ENCODE measurements around the gene PRKCZ.

PRKCZ gene

DNA sequence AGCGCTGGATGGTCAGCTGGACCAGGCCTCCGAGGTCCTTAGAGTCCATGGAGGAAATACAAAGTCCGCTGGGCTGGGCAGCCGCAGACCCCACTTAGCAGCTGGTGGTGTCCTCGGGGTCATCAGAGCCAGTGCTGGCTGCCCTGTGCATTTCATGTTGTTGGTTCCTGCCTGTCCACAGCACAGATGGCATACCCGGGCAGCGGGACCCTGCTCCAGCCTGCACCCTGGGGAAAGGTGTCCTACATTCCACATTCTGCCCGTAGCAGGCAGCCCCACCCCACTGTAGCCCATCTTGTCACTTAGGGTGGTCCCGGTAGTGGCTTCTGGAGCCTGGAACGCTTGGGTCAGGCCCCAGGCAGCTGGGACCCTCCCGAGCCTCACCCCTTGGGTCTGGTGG is 19.8 kb downstream of the PRKCZ start:
- no peak for DNase-seq

DNA sequence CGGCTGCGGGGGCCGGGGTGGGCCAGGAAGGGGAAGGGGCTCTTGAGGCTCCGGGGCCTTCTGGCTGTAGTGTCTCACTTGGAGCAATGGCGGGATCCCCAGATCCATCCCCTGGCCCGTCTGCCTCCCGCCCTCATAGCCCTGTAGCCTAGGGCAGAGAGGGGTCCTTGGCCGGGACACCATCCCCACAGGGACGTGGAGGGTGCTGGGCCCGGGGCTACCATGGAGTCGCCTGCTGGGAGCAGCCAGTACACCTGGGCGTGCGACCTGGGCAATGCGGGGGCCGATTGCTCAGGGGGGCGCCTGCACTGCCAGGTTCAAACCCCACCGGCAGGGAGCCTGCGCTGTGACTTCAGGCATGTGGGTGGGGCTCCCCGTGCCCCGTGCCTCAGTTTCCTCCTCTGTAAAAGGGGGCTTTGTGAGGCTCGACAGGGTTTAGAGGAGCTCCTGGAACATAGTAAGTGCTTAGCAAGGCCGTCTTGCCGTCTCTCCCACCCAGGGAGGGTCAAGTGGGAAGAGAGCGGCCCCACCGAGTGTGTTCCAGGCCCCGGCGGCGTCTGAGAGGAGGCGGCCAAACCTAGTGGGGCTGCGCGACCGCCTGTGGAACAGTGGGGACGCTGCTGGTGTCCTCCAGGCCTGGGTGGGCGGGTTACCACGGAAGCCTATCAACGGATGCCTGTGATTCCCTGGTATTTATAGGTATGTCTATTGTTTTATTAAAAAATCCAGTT is 20.8 kb downstream of the PRKCZ start:
- DNase-seq, result no peak

DNA sequence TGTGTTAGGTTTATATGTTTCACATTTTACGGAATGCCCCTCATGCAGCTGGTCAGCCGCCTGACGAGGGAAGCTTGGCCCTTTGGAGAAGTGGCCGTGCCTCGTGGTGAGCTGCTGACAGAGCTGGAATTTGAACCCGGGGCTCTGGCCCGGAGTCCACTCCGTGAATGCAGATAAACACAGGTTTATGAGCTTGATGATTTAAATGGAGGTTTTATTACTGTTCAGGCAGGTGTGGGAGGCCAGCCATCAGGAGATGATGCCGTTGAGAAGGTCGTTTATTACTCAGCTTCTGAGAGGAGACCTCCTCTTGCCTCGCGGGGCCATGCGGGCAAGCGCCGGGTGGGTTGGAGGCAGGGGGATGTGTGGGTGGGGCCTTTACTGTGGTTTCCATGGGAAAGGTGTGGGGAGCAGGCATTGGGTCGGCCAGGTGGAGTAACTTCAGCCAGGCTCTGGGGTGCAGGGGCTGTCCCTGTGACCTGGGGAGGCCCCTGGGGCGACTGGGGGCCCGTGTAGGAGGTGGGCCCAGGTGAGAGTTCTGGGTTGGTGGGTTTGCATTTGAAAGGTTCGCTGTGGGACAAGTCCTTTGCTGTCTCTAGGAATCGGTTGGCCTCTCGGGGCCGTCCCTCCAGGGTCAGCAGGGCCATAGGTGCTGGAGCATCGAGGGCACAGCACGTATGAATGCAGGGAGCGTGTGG is 22.0 kb downstream of the PRKCZ start:
- DNase-seq, result no peak

DNA sequence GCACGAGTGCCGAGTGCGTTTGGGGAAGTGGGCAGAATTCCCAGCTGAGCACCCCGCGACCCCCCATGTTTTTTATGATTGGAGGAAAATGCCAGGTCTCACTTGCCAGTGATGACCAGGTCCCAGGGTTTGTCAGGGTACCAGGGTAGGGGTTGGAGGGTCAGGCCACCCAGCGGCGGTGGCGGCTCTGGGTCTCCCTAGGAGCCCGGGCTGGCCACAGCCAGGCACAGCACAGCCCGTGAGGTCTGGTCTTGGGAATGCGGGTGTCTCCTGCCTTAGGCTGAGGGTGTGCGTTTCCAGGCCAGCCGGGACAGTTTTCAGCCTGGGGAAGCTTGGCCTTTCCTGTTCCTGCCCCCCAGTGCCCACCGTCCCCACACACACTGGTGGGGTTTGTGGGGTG is 22.7 kb downstream of the PRKCZ start:
- DNase-seq, result no peak

DNA sequence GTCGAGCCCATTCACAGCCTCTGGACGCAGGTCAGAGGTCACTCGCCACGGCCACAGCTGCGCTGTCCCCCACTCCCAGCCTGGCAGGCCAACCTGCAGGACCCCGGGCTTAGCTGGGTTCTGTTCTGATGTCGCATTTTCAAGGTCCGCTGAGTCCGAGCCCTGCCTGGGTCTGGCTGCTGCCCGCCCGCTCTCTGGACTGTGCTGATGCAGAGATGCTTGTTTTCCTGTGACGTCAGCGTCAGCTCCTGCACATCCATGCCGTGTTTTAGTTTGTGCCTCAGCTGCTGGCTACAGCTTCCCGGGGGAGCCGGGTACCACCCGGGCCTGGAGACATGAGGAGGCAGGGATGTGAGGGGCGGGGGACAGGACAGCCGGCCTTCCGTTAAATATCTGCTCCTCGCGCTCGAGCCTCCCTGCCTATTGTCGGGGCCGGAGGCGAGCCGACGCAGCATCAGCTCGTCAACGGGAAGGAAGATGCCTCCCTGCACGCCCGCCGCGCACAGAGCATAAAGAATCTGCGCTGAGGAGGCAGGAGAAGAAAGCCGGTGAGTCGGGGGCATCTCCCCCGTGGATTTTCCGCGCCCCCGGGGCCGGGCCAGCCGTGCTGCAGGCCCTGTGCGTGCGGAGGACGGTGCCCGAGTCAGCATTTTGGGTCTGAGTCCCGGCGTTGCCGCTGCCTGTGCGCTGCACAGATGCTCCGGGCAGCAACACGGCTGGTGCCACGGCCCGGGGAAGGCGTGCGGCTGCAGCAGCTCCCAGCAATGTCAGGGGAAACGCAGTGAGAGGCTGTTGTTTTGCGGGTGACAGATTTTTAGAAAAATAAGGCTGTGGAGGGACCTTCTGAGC is 23.4 kb downstream of the PRKCZ start:
- no peak for DNase-seq

DNA sequence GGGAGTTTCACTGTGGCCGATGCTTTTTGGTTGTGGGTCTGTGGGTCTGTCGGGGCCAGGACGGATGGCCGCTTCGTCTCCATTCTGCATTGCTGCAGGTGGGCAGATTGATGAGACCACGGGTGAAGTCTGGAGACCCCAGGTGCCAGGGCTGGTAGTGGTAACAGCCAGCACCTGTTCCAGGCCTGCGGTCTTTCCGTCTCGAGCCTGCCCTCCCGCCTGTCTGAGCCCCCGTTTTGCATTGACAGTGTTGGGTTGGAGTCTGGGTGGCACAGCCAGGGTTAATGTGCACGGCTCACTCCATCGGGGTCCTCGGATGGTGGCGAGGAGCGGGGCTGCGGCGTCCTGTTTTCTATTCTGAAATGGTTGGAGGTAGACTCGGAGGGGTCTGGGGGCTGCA is 24.2 kb downstream of the PRKCZ start:
- no peak for DNase-seq

DNA sequence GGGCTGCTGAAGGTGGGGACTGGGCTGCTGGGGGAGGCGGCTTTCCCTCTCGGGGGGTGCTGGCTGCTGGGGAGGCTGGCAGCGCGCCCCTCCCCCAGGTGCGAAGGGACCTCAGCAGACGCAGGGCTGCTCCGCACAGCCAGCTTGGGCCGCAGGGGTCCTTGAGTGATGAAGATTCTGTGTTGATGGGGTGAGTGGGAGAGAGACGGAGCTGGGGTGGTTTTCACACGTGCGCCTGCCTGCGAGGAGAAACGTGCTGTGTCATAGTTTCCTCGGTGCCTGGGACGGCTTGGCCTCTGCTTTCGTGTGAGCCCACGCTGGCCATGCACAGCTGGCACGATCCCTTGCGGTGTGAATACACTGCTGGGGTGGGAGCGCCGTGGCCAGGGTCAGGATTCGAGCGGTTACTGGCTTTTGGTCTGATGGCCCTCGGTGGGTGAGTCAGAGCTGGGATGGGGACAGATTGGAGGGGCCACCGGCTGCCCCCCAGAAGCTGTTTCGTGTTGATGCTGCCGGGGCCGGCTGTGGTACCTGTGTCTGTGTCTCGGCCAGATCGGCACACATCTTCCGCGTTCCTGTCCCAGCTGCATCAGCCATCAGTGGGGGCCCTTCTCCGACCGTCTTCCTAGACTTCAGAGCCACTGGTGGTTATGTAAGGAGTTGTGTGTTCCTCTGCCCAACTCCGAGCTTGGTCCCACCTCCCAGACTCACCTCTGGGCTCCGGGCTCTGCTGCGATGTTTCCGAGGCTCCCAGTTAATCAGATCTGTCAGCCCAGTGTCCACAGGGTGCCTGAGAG is 24.9 kb downstream of the PRKCZ start:
- DNase-seq, result no peak

DNA sequence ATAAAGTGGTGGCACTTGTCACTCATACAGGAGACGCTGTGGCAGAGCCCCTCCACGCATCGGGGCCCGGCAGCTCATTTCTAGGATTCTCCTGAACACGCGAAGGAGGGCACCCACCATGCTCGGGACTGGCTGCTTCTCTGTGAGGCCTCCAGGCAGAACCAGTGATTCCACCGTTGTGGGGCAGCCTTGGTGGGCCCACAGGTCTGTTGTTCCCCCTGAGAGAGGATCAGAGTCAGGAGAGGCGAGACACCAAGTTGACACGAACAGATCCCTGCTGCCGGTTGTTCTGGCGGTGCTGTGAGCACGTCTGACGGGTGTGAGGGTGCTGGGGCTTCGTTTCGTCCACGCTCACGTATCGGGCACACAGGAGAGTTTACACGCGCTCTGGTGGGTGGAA is 26.6 kb downstream of the PRKCZ start:
- no peak for DNase-seq

DNA sequence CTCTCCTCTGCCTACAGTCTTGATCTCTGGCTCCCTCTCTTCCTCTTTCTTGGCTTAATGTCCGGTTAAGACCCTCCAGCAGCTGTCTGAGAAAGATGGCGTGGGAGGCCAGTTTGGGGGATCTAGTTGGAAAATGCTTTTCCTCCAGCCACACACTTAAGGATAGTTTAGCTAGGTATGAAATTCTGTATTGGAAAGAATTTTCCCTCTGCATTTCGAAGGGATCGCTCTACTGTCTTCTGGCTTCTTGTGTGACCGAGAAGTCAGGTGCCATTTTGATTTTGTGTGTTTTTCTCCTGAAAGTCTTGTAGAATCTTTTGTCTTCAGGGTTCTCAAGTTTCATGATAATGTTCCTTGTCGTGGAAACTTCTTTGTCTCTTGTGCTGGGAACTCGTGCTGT is 28.0 kb downstream of the PRKCZ start:
- no peak for DNase-seq

DNA sequence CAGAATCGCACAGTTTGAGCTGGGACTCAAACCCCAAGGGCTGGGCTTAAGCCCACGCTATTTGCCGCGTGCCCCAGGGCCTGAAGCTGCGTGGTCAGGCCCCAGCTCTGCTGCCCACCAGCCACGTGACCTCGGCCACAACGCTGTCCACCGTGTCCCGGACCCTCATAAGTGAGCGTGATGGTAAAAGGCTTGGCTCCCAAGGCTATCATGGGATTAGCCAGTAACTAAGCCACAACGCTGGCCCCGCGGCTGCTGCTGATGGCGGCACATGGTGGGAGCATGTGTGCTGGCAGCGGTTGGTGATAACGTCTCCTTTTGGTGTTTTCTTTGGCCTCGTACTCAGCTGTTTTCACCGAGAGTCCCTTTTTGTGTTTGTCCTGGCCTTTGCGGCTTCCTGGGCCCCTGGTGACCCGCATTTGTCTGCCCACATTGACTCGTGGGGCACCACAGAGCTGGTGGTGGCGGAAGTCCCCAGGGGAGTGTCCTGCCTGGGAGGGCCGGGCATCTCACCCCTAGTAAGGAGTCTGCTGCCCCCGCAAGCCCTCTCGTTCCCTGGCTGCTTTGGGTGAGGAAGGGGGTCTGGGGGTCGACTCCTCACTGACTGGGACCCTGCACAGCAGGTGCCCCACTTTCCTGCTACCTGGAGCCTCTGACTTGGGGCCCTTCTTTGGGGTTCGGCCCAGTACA is 29.3 kb downstream of the PRKCZ start:
- DNase-seq, result no peak

DNA sequence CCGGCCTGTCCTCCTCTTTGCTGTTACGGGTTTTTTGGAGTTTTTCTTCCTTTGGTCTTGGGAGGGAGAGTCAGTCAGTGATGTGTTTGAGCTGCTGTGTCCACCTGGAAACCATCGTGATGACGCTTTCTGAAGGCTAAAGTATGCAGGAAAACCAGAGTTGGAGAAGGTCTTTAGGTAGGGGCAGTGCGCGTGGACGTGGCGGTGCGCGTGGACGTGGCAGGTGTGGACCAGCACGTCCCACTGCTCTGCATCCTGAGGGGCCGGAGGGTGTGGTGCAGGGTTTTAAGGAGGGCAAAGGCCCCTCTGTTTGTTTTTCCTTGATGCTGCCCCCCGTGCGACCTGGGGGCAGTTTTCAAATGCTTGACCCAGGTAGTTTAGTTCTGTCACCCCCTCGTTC is 29.9 kb downstream of the PRKCZ start:
- DNase-seq, result no peak

DNA sequence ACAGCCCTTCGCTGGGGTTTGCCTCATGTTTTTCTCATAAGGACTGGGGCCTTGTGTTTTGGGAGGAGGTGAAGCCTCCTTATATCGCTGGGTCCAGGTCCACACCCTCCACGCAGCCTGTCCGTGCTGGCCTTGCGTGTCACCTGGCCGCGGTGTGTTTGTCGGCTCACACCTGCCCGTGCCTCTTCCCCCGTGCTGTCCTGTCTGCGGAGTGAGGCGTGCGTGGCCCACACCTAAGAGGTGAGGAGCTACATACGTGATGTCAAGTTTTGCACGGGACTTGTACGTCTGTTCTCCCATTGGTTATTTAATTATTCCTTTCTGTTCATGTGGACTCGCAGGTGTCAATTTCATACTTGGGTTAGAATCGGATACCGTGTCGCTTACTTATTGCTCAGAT is 30.7 kb downstream of the PRKCZ start:
- DNase-seq, result no peak

DNA sequence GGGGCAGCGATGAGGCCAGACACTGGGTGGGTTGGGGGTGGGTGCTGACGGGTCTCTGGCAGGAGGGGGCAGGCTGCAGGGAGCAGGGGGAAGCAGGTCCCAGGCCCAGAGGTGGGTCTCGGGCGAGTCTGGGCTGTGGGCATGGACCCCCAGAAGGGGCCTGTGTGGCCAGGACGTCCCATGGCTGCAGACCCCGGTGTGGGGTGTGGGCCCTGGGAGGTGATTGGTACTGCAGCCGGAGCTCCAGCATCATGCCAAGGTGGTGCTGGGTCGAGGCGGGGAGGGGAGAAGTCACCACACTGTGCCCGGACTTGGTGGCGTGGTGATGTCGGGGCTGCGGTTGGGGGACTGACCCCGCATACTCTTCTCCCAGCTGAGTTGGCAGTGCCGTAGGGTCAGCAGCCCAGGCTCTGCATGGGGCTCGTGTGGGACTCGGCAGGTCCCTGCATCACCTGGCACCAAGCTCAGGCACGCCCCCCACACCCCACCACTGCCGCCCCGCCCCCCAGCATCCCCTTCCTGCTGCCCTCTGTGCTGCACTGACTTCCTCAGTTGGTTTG is 31.2 kb downstream of the PRKCZ start:
- no peak for DNase-seq

DNA sequence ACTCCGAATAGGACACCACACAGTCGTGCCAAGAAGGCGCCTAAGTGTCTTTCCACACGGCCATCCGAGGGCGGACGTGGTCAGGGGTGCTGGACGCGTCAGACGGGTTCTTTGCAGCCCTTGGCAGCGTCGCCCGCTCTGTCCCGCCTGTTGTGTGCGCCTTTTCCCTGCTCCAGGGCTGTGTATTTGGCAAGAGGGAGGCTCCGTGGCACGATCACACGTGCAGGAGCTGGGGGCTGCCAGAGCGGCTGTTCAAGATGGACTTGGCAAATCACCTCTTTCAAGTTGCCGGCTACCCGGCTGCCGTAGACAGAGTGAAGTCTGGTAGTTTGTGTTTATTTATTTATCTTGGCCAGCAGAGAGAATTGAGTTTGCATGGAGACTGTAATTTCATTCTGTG is 31.9 kb downstream of the PRKCZ start:
- no peak for DNase-seq

DNA sequence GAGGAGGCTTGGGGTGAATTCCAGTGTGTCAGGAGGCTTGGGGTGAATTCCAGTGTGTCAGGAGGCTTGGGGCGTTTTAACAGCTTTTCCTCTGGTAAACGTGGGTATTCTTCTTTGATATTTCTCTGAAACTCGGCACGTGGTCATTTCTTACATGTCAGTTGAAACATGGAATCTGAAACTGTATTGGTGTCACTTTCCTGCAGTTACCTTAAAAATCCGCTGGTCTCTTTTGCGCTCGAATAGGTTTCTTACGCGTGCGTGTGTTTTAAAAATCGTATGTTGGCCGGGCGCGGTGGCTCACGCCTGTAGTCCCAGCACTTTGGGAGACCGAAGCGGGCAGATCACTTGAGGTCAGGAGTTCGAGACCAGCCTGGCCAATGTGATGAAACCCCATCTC is 33.5 kb downstream of the PRKCZ start:
- no peak for DNase-seq

DNA sequence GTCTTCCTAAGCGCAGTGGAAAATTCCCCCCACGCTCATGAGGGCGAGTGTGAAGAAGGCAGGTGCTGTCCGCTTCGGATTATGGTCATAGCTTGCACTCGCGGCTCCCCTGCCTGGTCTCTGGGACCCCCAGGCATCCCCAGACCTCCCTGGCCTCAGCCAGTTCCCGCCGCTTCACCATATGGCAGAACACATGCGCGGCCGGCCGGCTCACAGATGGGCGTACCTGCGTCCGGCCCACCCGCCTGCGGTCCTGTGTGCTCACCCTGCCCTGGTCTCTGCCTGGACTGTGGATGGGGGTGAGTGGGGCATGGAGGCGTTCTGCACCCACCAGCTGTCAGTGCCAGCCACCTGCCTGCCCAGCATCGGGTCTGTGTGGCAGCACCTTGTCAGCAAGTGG is 34.1 kb downstream of the PRKCZ start:
- DNase-seq, result no peak

DNA sequence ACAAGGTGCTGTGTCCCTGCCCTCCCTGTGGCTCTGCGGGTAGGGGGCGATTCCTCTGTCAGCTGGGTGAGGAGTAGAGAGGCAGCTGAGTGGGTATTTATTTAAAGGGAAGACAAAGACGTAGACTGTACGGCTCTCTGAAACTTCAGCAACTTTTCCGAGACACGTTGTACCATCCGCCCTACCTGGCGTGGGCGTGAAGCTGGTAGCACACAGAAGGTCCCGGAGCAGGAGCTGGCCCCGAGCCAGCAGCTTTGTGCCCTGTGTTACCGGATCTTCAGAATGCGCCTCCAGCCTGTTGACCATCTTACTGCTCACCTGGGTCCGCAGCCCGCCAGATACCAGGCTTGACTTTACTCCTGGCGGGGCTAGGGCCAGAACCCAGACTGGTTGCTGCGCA is 34.9 kb downstream of the PRKCZ start:
- DNase-seq, result no peak

DNA sequence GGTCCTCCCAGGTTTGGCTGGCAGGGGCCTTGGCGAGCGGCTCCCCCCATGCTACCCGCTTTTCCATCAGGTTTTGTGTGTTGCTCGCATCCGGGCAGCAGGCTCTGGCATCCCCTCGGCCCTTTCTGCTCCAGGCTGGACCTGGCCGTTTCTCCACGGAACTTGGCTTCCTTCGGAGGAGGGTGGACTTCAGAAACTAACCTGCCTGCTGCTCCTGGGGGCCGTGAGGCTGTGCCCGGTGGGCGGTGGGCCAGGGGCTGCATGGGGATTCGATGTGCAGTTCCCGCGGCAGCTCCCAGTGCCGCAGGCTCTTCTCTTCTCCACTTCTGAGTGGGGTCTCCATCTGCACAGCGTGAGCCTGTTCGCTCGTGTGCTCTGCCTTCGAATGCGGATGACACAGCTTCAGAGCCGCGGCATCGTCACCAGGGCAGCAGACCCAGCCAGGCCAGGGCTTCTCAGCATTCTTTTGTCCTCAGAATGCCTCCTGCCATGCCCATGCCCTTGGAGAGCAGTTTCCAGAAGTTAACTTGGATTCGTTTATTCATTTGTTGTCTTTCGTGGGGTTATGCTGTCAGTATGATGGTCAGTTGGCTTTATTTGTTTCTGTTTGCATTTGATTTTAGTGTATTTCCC is 36.4 kb downstream of the PRKCZ start:
- DNase-seq, result no peak

DNA sequence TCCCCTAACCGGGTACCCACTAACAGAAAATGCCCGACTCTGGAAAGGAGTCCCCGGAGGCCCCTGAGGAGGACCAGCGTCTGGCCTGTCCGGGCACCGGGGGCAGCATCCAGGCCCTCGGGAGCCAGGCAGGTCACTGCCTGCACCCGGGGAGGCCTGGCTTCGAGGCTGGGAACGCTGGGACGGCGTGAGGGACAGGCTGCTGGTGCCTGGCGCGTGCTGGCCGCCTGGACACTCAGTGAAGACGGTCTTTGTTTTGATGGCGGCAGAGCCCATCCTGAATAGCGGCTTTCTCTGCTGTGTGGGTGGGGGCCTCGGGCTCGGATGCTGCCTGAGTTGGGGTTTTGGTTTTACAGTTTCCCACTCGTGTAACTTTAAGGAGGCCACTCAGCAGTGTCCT is 37.6 kb downstream of the PRKCZ start:
- no peak for DNase-seq

DNA sequence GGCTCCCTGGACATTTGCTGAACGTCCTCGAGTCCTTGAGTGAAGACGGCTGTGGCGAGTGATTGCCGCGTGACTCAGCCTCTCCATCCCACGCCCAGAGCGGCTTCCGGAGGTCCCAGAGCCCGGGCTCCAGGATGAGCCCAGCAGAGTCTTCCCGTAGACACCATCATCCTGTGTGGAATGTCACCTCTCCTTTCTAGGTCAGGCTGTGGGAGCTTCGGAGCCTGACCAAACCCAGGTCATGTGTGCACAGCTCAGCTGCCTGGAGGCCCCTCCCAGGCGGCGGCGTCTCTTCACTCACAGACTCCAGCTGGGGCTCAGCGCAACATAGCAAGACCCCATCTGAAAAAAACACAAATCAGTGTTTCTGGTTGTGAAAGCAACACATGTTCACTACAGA is 38.2 kb downstream of the PRKCZ start:
- no peak for DNase-seq

DNA sequence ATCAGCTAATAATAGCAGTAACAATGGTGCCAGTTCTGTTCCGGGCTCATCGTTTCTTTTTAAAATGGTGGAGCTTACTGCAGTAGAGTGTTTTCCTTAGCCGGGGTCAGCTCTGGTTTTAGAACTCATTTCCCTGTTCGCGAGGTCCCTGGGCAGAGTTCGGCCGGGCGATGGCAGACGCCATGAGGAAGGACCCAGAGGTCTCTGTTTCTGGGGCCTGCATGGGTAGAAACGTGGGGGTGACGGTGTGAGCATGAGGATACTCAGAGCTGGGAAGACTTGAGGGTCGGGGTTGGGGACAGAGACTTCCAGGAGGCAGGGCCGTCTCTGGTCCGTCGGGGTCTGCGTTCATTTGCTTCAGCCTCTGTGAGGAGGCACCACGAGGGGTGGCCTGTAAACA is 38.8 kb downstream of the PRKCZ start:
- no peak for DNase-seq
